GM12878 (cell line): ENCODE data around the gene RHBG. TPM values are rescaled to one million over a fixed set of nuclear protein-coding genes. Genes with fewer than 3 reads are reported as not detected.

Source experiments
- ATAC-seq: fragments of 200-7000 bp; cut with Tn5 transposase; 3 replicates; pipeline ENCODE4 v1.9.1; 2020; ENCODE audit warnings: mild to moderate bottlenecking, moderate library complexity
- BruUV-seq: library from RNA; stranded (reverse); fragments of 400-500 nt; replicated peaks from 2 replicates; lab custom pipeline; 2021; lab: Mats Ljungman, UMichigan
- CTCF ChIA-PET: fragments of 300-600 bp; sonication (Branson Sonifier 250); formaldehyde crosslinking; extraction: SDS; loops from one replicate; lab custom pipeline; 2021; ENCODE audit warnings: inconsistent platforms; lab: Yijun Ruan, JAX
- POLR2A ChIA-PET: fragments of 350-600 bp; formaldehyde crosslinking; extraction: SDS; loops from one replicate; lab custom pipeline; 2021; ENCODE audit warnings: inconsistent platforms; lab: Charles Lee
- RAD21 ChIA-PET: fragments of 300-600 bp; sonication (Branson Sonifier 250); formaldehyde crosslinking; loops from one replicate; lab custom pipeline; 2023; ENCODE audit warnings: antibody characterized with exemption; ENCODE audit not compliant: unreplicated experiment; lab: Charles Lee
- SMC1A ChIA-PET: fragments of 300-600 bp; sonication (Branson Sonifier 250); formaldehyde crosslinking; loops from one replicate; lab custom pipeline; 2023; ENCODE audit not compliant: unreplicated experiment, uncharacterized antibody; lab: Charles Lee
- DNase-seq: peaks from one replicate; pipeline ENCODE4 v3.0.0-alpha.2; 2011; ENCODE audit warnings: low read depth, low spot score
- FAIRE-seq: peaks from 3 replicates; lab custom pipeline; 2011; peaks lifted over from hg19 to GRCh38; lab: Jason Lieb, UNC
- H2AFZ ChIP-seq: 2 replicates; pipeline ENCODE4 v1.6.0; 2011; ENCODE audit warnings: low read depth, low read length, control low read depth; ENCODE audit not compliant: control insufficient read depth
- H3K27ac ChIP-seq: 2 replicates; pipeline ENCODE4 v1.5.1; 2011; ENCODE audit warnings: control low read depth; ENCODE audit not compliant: control insufficient read depth, insufficient read depth
- H3K27me3 ChIP-seq, 2 experiments: replicated peaks in 1 of 2; 2 replicates each; pipeline versions ENCODE4 v1.6.0 to v1.6.1; 2011; ENCODE audit warnings: low read length in 1 of 2; ENCODE audit not compliant: control insufficient read depth in 2 of 2, insufficient read depth in 2 of 2
- H3K36me3 ChIP-seq, 2 experiments: 2 replicates each; pipeline ENCODE4 v1.5.1; 2011; ENCODE audit warnings: low read length in 1 of 2; ENCODE audit not compliant: control insufficient read depth in 2 of 2, insufficient read depth in 2 of 2
- H3K4me1 ChIP-seq: 2 replicates; pipeline ENCODE4 v1.6.1; 2011; ENCODE audit warnings: mild to moderate bottlenecking, low read length, moderate library complexity, mixed read lengths; ENCODE audit not compliant: control insufficient read depth, insufficient read depth
- H3K4me2 ChIP-seq: 2 replicates; pipeline ENCODE4 v1.6.0; 2011; ENCODE audit warnings: control low read depth; ENCODE audit not compliant: control insufficient read depth, insufficient read depth
- H3K4me3 ChIP-seq: fragments of 200-600 bp; sonication (generic); 2 replicates; pipeline ENCODE4 v1.5.1; 2016
- H3K79me2 ChIP-seq: 2 replicates; pipeline ENCODE4 v1.6.0; 2011; ENCODE audit warnings: low read length; ENCODE audit not compliant: control insufficient read depth, insufficient read depth
- H3K9ac ChIP-seq: 2 replicates; pipeline ENCODE4 v1.8.0; 2011; ENCODE audit warnings: low read length, control low read depth, mixed read lengths; ENCODE audit not compliant: control insufficient read depth, insufficient read depth
- H3K9me3 ChIP-seq: replicated peaks from 3 replicates; pipeline ENCODE4 v1.5.1; 2011; ENCODE audit warnings: mild to moderate bottlenecking, low read length; ENCODE audit not compliant: control insufficient read depth, insufficient read depth
- H4K20me1 ChIP-seq: 2 replicates; pipeline ENCODE4 v1.6.0; 2011; ENCODE audit not compliant: control insufficient read depth, insufficient read depth
- CHD4 ChIP-seq: fragments of 200-600 bp; sonication (generic); IDR thresholded peaks from 2 replicates; pipeline ENCODE4 v1.6.1; 2016; ENCODE audit warnings: mild to moderate bottlenecking
- CREB1 ChIP-seq: IDR thresholded peaks from 2 replicates; pipeline ENCODE4 v1.6.1; 2012; ENCODE audit warnings: low read depth, mild to moderate bottlenecking, inconsistent platforms
- DPF2 ChIP-seq: fragments of 450-650 bp; IDR thresholded peaks from 2 replicates; pipeline ENCODE4 v1.6.1; 2017; ENCODE audit warnings: mild to moderate bottlenecking
- FOXK2 ChIP-seq: fragments of 450-650 bp; IDR thresholded peaks from 2 replicates; pipeline ENCODE4 v1.6.1; 2017; ENCODE audit warnings: mild to moderate bottlenecking, moderate library complexity
- GATAD2B ChIP-seq: fragments of 450-650 bp; conservative IDR thresholded peaks from 2 replicates; pipeline ENCODE4 v1.6.1; 2017; ENCODE audit warnings: low read depth, mild to moderate bottlenecking, moderate library complexity
- IKZF2 ChIP-seq, 2 experiments: fragments of 450-650 bp; IDR thresholded peaks; 2 replicates each; pipeline ENCODE4 v1.6.1; 2017; ENCODE audit warnings: mild to moderate bottlenecking in 2 of 2, moderate library complexity in 2 of 2
- NBN ChIP-seq: fragments of 450-650 bp; IDR thresholded peaks from 2 replicates; pipeline ENCODE4 v1.6.1; 2016
- PML ChIP-seq: IDR thresholded peaks from 2 replicates; pipeline ENCODE4 v1.6.1; 2012; ENCODE audit warnings: low read length, inconsistent platforms
- RAD51 ChIP-seq: fragments of 450-650 bp; IDR thresholded peaks from 2 replicates; pipeline ENCODE4 v1.6.1; 2016; ENCODE audit warnings: moderate library complexity, mild to moderate bottlenecking, inconsistent platforms
- RBBP5 ChIP-seq: fragments of 200-600 bp; sonication (generic); conservative IDR thresholded peaks from 2 replicates; pipeline ENCODE4 v1.6.1; 2016
- RUNX3 ChIP-seq: IDR thresholded peaks from 2 replicates; pipeline ENCODE4 v1.6.1; 2012; ENCODE audit warnings: low read length, inconsistent platforms
- SUPT20H ChIP-seq: IDR thresholded peaks from 2 replicates; pipeline ENCODE4 v1.6.1; 2011; ENCODE audit warnings: low read depth, mild to moderate bottlenecking, low read length, moderate library complexity, borderline replicate concordance; ENCODE audit not compliant: control insufficient read depth
- ZNF274 ChIP-seq: IDR thresholded peaks from one replicate; pipeline ENCODE4 v1.8.0; 2011; ENCODE audit not compliant: insufficient read length, insufficient read depth
- ZSCAN29 ChIP-seq: fragments of 450-650 bp; IDR thresholded peaks from 2 replicates; pipeline ENCODE4 v1.6.1; 2017; ENCODE audit warnings: mild to moderate bottlenecking, moderate library complexity
- WGBS: methylation state at CpG from one replicate; pipeline ENCODE4 v1.1.6; 2016; ENCODE audit warnings: low lambda C conversion rate; ENCODE audit not compliant: insufficient replicate concordance, insufficient coverage; ENCODE audit errors: missing lambda C conversion rate; 5-methylcytosine and 5-hydroxymethylcytosine counted together
- in situ Hi-C: fragments of 300-500 bp; cut with MboI; formaldehyde crosslinking; loops from 9 replicates; pipeline ENCODE4 v1.14.3; 2018; ENCODE audit warnings: mixed read lengths
- intact Hi-C: fragments of 100-400 bp; cut with micrococcal nuclease; formaldehyde crosslinking; loops from one replicate; pipeline ENCODE4 v1.14.2; 2022; ENCODE audit not compliant: unreplicated experiment
- polyA plus RNA-seq, 11 experiments: library from polyadenylated mRNA; depleted of rRNA in 4 of 11; unstranded in 6 of 11; stranded (reverse) in 5 of 11; fragments of >200 nt; fragmentation: Nextera tagmentation in 4 of 11; fragmentation: Illumina TruSeq in 1 of 11; extraction: Ambion mirVana in 4 of 11; extraction: Trizol in 1 of 11; gene quantifications; 1 replicate in 1 of 11; 2 replicates in 10 of 11; pipeline versions ENCODE4 v1.2.1 to v1.2.3, GENCODE V29; 2011 to 2016; ENCODE audit warnings: inconsistent platforms in 2 of 11, missing spikeins in 2 of 11, low read depth in 1 of 11
- total RNA-seq, 4 experiments: library from RNA; depleted of rRNA in 3 of 4; stranded (reverse); fragments of >200 nt in 3 of 4; fragmentation: Illumina TruSeq in 1 of 4; extraction: Trizol in 1 of 4; gene quantifications; 2 replicates each; pipeline versions ENCODE4 v1.2.1 to v1.2.3, GENCODE V29; 2013 to 2021

RHBG gene
- total and polyA plus RNA-seq, 10 of the 15 experiments (the other 5 are each of a cell fraction or from before 2014, with no cell fraction given) = not detected

GRCh38 chr1:156431769-156432668, 63.0 kb downstream of the RHBG start:
- H3K27me3 ChIP-seq = peaks cover 24 to 41% of the 10 kb centered on the region in 2 experiments
- FAIRE-seq = peak; percentile 59
- TF ChIP-seq ZNF274 = no peak
- TF ChIP-seq, all 136 proteins: peak for 0
- H3K9ac ChIP-seq = no peak overlapping the region
- no TSS peak for BruUV-seq
- no peaks in the 10 kb centered on the region for H3K79me2 ChIP-seq
- POLR2A ChIA-PET = interaction anchor here (0.5 kb wide), 1 partner anchor 53 kb away, joined by 3 read pairs; no protein-coding TSS in a partner anchor
- no peaks in the 10 kb centered on the region for H3K9me3 ChIP-seq
- CTCF ChIA-PET = interaction anchor here (0.7 to 1.6 kb wide), 8 partner anchors 10 to 140 kb away, joined by 3 to 12 read pairs (median 4); no protein-coding TSS in a partner anchor
- SMC1A ChIA-PET = interaction anchor here (1.8 to 2.5 kb wide), 2 partner anchors 13 to 46 kb away, joined by 11 to 13 read pairs; no protein-coding TSS in a partner anchor
- H3K4me1 ChIP-seq = no peaks in the 10 kb centered on the region; the same call in none of the 2 replicates
- no peak for DNase-seq
- no peaks in the 10 kb centered on the region for H3K36me3 ChIP-seq
- no peak overlapping the region for H3K27ac ChIP-seq
- whole genome bisulfite sequencing = 12% methylated on average over 9 of the region's 12 CpGs
- ATAC-seq = no peak
- H3K4me3 ChIP-seq = no peak overlapping the region
- intact Hi-C loops = no loop called here
- H2AFZ ChIP-seq = no peak overlapping the region
- no peaks in the 10 kb centered on the region; the same call in 1 of the 2 replicates for H4K20me1 ChIP-seq
- no peak overlapping the region for H3K4me2 ChIP-seq
- in situ Hi-C loops = no loop called here
- RAD21 ChIA-PET = interaction anchor here (1.0 to 1.9 kb wide), 2 partner anchors 10 to 47 kb away, joined by 4 to 9 read pairs; no protein-coding TSS in a partner anchor

GRCh38 chr1:156432669-156433018, 63.6 kb downstream of the RHBG start:
- no peak for FAIRE-seq
- DNase-seq = no peak
- POLR2A ChIA-PET = interaction anchor here (0.5 kb wide), 1 partner anchor 55 kb away, joined by 3 read pairs; no protein-coding TSS in a partner anchor
- H3K4me1 ChIP-seq = no peaks in the 10 kb centered on the region; the same call in none of the 2 replicates
- peaks cover 30 to 44% of the 10 kb centered on the region in 2 experiments for H3K27me3 ChIP-seq
- CTCF ChIA-PET = interaction anchor here (0.7 to 1.6 kb wide), 7 partner anchors 9 to 139 kb away, joined by 3 to 12 read pairs (median 4); no protein-coding TSS in a partner anchor
- SMC1A ChIA-PET = interaction anchor here (1.8 to 2.5 kb wide), 2 partner anchors 13 to 47 kb away, joined by 11 to 13 read pairs; no protein-coding TSS in a partner anchor
- WGBS = 21% methylated on average over 11 of the region's 11 CpGs
- no TSS peak for BruUV-seq
- no peak overlapping the region for H3K4me2 ChIP-seq
- no peaks in the 10 kb centered on the region for H3K79me2 ChIP-seq
- RAD21 ChIA-PET = interaction anchor here (1.0 kb wide), 2 partner anchors 13 to 47 kb away, joined by 3 to 4 read pairs; no protein-coding TSS in a partner anchor
- no peak overlapping the region for H3K27ac ChIP-seq
- TF ChIP-seq ZSCAN29 (no peak), RUNX3 (no peak), RAD51 (no peak), GATAD2B (no peak), PML (no peak), NBN (no peak), IKZF2 (IDR thresholded peaks at IDR 0.05) (no peak), RBBP5 (no peak), CREB1 (no peak), CHD4 (no peak), FOXK2 (no peak), SUPT20H (no peak), DPF2 (no peak)
- no peaks in the 10 kb centered on the region for H3K36me3 ChIP-seq
- in situ Hi-C loops (no loop called here), intact Hi-C loops (no loop called here)
- H3K9me3 ChIP-seq = no peaks in the 10 kb centered on the region
- H2AFZ ChIP-seq = no peak overlapping the region
- H3K4me3 ChIP-seq = no peak overlapping the region
- H3K9ac ChIP-seq = no peak overlapping the region
- H4K20me1 ChIP-seq = no peaks in the 10 kb centered on the region; the same call in 1 of the 2 replicates
- ATAC-seq = no peak
